A204.1 (cell line): ENCODE results near the gene GRIK5.
"Not testable (repeated sequence)": the region's sequence is repeated elsewhere in the genome, so short reads cannot be mapped to it uniquely, and the experiment has no call there.

ENCODE experiments used
- FAIRE-seq: peaks from 2 replicates; lab custom pipeline; 2012; peaks lifted over from hg19 to GRCh38; lab: Jason Lieb, UNC

The GRIK5 gene

DNA sequence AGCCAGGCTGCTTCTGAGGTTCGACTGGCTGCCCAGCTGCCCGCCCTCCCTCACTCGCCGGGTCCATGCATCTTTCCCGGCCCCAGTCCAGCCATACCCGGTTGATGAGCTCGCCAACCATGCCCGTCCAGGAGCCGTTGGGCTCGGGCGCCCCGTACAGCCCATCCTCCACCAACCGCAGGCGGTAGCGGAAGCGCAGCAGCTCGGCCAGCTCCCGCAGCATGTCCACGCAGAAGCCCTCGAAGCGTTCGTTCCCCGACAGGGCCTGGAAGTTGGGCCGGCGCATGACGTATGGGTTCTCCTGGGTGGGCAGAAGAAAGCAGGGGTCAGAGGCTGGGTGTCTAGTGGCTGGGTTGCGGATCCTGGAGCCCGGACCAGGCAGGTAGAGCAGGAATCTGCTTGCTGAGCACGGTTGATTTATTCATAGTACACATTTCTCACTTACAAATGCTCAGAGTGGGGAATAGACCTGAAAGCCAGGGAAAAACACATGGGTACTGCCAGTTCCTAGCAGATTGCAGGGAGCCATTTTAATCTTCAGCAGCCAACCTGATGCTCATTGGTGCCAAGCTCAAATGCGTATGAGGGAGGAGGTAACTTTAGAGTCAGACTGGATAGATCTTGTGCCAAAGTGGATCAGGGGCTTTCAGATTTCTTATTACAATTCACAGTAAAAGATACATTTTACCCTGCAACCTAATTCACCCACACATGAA is 27.4 kb downstream of the GRIK5 start:
- no peak for FAIRE-seq

DNA sequence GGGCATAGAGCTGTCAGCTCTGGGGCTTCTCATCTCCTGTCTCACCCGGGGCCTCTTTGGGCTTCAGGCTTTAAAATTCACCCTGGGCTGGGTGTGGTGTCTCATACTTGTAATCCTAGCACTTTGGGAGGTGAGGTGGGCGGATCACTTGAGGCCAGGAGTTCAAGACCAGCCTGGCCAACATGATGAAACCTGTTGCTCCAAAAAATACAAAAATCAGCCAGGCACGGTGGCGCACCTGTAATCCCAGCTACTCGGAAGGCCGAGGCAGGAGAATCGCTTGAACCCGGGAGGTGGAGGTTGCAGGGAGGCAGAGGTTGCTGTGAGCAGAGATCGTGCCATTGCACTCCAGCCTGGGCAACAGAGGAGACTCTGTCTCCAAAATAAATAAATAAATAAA is 29.5 kb downstream of the GRIK5 start:
- not testable (repeated sequence) for FAIRE-seq

DNA sequence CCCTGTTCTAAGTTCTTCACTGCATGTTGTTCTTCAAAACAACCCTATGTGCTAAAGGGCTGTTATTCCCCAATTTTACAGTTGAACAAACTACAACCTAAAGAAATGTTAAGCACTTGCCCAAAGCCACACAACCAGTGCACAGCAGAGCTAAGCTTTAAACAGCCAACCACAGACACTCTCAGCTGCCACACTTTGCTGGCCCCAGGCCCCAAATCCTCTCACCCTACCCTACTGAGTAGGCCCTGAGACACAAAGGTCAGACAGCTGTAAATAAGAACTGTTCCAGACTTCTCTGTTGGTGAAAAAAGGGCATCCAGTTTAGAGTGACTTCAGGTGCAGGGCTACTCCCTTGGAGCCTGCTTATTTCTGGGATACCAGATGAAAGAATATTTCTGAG is 30.0 kb downstream of the GRIK5 start:
- FAIRE-seq, result no peak

DNA sequence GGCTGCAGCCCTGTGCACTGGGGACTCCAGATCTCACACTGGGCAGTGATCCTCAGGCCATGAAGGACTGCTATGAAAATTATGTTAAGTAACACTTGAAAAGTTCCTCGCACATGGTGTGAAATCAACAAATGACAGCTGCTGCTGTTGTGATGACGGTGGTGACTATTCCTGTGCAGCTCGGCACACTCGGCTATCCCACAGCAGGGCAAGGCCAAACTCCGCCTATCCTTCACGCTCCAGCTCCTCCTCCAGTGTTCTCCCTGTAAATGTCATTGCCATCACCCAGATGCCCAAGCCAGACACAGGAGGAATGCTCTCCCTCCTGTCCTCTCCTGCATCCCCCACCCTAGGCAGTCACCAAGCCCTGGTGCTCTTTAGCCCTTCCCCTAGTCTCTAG is 31.3 kb downstream of the GRIK5 start:
- FAIRE-seq, result no peak

DNA sequence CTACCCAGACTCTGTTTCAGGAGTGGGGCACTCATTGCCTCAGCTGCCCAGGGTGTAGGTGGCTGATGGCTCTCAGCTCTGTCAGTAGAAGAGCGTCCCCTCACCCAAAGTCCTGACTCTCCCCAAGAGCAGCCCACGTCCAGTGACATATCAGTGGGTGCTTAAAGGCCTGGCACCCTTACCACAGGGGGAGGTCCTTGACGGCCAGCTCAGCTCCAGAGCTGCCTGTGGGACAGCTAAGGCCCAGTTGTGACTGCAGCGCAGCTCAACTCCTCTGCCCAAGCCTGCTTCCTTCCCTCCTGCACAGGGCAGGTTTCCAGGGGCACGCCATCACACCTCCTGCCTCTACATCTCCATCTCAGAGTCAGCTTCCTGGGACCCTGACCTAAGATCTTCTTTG is 32.4 kb downstream of the GRIK5 start:
- no peak for FAIRE-seq

DNA sequence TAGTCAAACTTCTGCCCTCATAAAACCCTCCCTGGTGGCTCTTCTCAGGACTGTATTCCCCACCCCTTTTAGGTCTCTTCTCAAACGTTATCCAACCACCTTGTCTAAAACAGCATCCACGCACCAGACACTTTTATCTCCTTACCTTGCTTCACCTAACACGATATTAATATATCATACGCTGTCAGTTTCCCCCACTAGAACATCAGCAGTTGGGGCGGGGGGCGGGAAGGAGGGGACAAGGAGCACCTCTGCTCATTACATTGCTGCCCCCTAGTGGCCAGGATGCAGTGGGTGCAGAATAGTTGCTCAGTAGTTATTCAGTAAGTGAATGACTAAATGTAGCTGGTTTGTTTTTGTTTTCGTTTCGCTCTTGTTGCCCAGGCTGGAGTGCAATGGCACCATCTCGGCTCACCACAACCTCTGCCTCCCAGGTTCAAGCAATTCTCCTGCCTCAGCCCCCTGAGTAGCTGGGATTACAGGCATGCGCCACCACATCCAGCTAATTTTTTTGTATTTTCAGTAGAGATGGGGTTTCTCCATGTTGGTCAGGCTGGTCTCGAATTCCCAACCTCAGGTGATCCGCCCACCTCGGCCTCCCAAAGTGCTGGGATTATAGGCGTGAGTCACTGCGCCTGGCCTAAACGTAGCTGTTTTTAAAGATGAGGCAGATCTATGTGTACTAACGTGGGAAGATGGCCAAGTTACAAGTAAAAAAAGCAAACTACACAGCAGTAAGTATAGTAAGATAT is 35.2 kb downstream of the GRIK5 start:
- FAIRE-seq, result not testable (repeated sequence)

DNA sequence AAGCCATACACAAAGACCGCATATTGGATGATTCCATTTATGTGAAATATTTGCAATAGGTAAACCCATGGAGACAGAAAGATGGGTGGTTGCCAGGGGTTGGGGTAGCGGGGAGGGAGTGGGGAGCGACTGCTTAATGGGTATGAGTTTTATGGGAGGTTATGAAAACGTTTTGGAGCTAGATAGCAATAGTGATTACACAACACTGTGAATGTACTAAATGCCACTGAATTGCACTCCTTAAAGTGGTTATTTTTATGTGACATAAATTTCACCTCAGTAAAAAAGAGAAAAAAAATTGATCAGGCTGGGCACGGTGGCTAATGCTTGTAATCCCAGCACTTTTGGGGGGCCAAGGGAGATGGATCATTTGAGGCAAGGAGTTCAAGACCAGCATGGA is 36.6 kb downstream of the GRIK5 start:
- no peak for FAIRE-seq

DNA sequence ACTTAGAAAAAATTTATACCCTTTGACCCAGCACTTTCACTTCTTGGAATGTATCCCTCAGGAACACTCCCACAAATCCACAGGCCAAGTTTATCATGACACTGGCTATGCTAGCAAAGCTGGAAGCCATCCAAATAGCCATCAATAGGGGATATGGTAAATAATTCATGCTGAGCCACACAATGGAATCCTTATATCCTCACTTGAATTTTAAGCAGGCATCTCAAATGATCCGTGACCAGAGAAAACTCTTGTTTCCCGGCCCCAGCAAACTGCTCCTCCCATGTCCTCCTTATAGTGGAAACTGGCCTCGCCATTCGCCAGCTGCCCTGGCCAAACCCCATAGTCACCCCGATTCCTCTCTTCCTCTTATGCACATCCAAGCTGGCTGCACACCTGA is 37.6 kb downstream of the GRIK5 start:
- no peak for FAIRE-seq

DNA sequence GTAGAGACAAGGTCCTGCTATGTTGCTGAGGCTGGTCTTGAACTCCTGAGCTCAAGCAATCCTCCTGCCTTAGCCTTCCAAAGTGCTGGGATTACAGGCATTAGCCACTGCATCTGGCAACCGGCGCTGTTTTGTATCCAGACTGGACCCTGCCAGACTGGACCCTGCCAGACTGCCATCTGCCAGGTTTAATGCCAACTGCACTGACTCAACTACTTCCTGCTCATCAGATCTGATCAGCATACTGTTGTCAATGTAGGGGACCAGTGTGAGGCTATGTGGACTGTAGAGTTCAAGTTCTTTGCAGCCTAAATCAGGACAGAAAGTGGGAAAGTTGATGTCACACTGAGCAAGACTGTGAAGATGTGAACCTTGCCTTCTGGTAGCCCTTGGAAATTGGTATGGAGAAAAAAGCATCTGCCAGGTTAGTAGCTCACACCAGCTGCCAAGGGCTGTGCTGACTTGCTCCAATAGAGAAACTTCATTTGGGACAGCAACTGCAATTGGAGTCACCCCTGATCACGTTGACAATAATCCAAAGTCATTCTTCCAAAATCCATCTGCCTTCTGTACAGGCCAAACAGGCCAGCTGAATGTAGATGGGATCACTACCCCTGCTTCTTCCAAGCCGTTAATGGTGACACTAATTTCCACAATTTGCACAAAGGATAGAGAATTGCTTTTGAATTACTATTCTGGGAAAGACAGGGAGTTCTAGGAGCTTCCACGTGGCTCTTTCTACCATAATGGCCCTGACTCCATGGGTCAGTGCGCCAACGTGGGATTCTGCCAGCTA is 39.2 kb downstream of the GRIK5 start:
- FAIRE-seq, result no peak

DNA sequence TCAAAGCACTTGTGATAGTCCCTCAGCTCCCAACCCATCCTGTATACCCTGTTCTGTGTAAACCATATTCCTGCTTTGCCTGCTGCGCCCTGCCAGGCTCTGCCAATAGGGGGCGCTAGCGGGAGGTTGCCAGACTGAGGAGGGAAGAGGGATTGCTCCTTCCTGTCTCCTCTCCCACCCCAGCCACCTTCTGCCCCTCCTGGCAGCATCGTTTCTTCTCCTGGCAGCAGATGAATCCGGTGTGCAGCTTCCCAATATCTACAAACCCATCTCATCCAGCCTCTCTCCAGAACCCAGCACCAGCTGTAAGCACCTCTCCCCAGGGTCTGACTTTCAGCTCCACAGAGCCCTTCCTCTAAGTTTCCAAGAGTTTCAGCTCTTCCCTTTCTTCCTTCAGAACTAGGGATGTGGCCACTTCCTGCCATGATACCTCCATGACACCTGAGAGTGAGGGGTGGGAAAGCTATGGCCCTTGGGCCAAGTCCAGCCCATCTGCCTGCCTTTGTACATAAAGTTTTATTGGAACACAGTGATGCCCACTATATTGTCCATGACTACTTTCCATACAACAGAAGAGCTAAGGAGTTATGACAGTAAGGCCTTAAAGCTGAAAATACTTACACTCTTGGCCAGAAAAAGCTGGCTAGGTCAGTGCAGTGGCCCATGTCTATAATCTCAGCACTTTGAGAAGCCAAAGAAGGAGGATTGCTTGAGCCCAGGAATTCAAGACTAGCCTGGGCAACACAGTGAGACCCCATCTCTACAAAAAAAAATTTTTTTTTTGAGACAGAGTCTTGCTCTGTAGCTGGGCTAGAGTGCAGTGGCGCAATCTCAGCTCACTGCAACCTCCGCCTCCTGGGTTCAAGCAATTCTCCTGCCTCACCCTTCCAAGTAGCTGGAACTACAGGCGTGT is 41.4 kb downstream of the GRIK5 start:
- no peak for FAIRE-seq

DNA sequence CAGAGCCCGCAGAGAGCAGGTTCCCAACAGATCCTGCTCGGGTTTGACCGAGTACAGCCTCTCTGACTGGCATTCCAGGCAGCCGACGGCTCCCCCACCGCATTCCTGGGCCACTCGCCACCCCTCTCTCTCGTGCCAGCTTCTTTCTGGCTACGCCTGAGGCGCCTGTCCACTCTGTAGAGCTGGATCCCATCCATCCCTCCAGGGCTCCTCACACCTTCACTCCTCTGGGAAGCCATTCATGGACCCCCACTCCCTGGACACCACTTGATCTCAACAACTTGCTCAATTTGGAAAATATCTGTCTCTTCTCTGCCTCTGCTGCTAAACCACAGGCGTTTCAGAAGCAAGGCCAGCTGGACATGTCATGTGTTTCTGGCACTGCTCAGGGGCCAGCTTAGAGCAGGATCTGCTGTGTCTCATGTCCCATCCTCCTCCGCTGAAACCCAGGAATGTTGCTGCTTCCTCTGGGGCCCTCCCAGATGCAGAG is 45.3 kb downstream of the GRIK5 start:
- no peak for FAIRE-seq

DNA sequence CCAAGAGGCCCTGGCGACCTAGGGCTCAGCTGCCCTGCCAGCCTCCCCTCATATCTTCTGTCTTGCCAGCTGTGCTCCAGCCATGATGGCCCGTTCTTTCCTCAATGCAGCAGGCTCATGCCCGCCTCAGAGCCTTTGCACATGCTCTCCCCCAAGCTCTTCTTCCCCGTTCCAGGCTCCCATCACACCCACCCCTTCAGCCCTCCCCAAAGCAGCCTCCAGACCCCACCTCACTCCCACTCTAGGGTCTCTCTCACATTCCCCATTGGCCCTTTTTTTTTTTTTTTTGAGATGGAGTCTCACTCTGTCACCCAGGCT is 46.1 kb downstream of the GRIK5 start:
- FAIRE-seq, result no peak

DNA sequence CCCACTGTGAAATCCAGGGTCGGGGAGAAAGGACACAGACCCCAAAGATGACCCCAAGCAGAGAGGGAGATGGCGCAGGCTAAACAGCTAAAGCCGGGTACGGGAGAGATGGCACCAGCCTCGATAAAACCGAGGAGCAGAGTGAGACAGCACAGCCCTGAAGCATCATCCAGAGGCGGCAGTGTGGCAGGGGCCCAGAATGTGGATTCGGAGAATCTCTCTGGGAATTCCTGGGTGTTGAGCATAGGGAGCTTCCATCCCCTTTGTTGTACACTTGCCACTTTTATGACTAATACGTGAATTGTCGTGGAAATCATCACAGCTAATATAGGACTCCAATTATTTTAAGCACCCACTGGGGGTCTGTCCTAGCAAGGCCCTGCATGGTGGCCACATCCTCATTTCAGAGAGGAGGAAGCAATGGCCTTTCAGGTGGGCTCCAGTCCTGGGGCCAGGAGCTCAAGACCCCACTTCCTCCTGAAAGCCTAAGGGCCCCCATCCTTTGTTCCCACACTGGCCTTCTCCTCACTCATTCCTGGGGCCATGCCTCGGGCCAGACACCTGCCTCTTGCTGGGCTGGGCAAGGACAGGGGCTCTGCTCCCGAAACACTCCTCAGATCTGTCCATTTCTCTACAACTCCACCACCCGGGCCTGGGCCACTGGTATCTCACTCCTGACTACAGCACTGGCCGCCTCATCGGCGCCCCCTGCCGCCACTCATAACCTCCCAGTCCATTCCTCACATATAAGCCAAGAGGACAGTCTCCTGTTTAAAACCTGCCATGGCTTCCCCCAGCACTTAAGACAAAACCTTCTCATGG is 46.7 kb downstream of the GRIK5 start:
- FAIRE-seq, result no peak

DNA sequence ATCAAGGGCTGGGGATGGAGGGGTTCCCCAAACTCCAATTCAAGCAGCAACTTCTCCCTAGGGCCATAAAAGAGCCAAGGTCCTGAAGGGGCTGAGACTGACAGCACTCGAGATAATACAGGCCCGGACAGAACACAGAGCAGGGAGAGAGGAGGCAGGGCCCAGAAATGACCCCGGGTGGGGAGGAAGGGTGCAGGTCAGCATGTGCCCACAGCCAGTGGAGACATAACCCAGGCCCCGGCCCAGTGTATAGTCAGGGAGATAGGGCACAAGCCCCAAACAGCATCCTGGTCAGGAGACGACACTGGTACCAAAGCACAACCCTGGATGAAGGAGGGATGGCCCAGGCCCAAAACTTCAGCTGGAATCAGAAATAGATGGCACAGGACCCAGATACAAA is 47.4 kb downstream of the GRIK5 start:
- no peak for FAIRE-seq

DNA sequence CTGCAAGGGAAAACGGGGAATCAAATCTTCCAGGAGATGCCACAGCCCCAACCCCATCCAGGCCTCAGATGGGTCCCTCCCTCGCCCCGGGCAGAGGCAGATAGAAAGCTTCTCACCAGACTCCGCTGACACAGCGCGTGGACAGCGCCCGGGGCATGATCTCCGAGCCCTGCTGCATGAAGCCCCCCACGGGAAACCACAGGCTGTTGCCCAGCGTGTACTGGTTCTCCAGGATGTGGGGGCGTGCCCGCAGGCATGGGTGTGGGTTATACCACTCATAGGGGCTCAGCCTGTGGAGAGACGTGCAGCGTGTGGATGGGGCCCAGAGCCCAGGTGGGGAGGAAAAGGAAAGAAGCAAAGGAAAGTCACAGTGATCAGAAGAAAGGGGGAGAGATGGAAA is 48.8 kb downstream of the GRIK5 start:
- no peak for FAIRE-seq

DNA sequence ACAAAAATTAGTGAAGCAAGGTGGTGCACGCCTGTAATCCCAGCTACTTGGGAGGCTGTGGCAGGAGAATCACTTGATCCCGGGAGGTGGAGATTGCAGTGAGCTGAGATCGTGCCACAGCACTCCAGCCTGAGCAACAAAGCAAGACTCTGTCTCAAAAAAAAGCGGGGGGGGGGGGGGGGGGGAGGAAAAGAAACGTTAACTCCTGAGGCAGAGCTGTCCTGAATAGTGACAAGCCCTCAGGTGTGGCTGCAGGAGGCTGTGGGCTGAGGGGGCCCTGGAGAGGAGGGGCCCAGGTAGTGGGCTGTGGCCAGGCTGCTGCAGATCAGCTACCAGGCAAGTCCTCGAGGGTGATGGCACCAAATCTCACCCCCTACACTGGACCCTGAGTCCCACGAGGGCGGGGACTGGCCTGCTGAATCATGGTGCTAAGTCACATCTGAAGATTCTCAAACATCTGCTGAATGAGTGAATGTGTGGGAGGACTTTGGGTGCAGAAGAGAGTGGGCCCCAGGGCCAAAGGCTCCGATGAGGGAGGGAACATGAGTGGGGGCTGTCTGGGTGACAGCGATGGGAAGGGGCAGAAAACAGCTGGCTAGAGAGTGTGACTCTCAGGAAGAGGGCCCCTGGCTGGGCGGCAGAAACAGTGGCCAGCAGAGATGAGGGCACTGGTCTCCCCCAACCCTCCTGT is 51.4 kb downstream of the GRIK5 start:
- FAIRE-seq, result no peak

DNA sequence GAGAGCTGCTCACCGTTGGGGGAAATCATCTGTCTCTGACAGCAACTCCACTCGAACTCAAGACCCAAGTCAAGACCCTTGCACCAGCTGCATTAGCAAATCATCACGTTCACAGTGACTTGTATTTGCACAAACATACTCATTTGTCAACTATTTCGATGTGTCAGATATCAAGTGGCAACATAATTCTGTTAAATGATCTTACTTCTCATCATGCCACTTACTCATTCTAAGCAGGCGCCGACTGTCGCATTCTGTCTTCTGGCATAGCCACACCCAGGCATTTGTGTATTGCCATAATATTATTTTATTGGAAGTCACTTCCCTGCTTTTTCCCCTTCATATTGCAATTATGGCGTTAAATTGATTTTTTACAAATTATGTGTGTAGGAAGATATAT is 53.0 kb downstream of the GRIK5 start:
- no peak for FAIRE-seq

DNA sequence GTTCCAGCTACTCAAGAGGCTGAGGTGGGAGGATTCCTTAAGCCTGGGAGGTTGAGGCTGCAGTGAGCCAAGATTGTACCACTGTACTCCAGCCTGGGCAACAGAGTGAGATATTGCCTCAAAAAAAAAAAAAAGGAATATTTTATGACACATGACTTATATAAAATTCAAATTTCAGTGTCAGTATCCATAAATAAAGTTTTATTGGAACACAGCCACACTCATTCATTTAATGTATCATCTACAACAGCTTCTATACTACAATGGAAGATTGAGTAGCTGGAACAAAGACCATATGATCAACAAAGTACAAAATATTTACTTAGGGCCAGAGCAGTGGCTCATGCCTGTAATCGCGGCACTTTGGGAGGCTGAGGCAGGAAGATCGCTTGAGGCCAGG is 57.3 kb downstream of the GRIK5 start:
- FAIRE-seq, result not testable (repeated sequence)

DNA sequence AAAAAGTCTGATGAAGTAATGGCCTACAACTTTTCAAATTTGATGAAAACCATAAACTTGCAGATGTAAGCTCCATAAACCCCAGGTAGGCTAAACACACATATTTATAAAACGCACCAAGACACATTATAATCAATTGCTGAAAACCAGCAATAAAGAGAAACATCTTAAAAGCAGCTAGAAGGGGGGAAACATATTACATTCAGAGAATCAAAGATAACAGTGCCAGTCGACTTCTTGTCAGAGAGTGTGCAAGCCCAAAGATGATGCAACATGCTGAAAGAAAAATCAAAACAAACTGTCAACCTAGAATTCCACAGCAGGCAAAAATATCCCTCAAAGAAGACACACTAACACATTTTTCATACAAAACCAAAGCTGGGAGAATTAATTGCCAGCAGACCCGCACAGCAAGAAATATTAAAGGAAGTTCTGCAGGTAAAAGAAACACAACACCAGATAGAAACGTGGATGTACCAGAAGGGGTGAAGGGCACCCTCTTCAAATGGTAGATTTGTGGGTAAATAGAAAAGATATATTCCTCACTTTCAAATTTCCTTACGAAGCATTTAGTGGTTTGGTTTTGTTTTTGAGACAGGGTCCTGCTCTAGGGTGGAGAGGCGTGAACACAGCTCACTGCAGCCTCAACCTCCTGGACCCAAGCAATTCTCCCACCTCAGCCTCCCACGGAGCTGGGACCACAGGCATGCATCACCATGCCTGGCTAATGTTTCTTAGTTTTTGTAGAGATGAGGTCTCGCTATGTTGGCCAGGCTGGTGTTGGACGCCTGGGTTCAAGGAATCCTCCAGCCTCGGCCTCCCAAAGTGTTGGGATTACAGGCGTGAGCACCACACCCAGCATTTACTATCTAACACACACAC is 59.5 kb downstream of the GRIK5 start:
- FAIRE-seq, result no peak

DNA sequence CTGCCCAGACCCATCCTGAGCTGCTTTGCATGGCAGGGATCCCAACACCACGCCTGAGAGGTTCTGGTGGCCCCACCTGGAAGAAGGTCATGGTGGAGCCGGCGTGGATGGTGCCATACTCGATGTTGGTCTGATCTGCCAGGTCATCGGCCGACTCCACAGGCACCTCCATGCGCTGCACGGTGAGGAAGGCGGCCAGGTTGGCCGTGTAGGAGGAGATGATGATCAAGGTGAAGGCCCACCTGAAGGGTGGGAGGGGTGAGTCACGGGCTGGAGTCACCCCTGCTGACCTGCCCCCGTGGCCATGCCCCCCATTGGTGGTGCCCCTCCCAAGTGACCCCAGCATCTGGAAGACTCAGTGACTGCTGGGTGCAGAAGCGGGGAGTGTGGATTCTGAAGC is 63.4 kb downstream of the GRIK5 start:
- no peak for FAIRE-seq
